GM12873 (cell line): ENCODE data around the gene NXPH2.

Experiments
- CTCF ChIP-seq: IDR thresholded peaks from 2 replicates; pipeline ENCODE4 v1.5.1; 2012; ENCODE audit warnings: low read depth, mild to moderate bottlenecking, moderate library complexity, low read length, control low read depth; ENCODE audit not compliant: insufficient read depth; ENCODE audit errors: missing control alignments

NXPH2 gene

GRCh38 chr2:138637061-138637460, 143.1 kb downstream of the NXPH2 start:
- no peak for TF ChIP-seq CTCF

GRCh38 chr2:138633049-138633448, 147.1 kb downstream of the NXPH2 start:
- TF ChIP-seq CTCF: no peak

- TF ChIP-seq CTCF: no peak
Observed at GRCh38 chr2:138632066-138632620, 148.0 kb downstream of the NXPH2 start.

GRCh38 chr2:138630164-138630563, 150.0 kb downstream of the NXPH2 start:
- no peak for TF ChIP-seq CTCF

GRCh38 chr2:138626148-138626547, 154.0 kb downstream of the NXPH2 start:
- TF ChIP-seq CTCF: no peak

GRCh38 chr2:138622613-138623012, 157.6 kb downstream of the NXPH2 start:
- no peak for TF ChIP-seq CTCF

GRCh38 chr2:138621139-138621538, 159.1 kb downstream of the NXPH2 start:
- no peak for TF ChIP-seq CTCF
